Measurements from ENCODE around the gene PLAC9.
"Not testable (repeated sequence)": the region's sequence is repeated elsewhere in the genome, so short reads cannot be mapped to it uniquely, and the experiment has no call there.

Gene PLAC9

DNA sequence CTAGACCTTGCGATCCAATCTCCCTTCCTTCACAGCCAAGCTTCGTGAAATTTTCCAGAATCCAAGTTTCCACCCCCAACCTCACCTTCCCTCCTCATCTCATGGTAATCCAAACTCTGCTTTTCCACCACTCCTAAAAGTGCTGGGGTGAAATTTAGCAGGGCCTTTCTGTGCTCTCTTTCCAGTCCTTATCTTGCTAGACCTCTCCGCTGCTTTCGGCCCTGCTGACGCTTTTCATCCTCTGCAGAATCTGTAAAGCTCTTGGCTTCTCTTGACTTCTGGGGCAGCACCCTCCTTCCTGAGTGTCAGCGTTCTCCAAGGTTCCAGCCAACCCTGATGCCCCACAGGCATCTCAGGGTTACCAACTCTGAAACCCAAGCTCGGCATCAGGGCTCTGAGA, 7.7 kb downstream of the PLAC9 start:
- DNase-seq, result no peak

DNA sequence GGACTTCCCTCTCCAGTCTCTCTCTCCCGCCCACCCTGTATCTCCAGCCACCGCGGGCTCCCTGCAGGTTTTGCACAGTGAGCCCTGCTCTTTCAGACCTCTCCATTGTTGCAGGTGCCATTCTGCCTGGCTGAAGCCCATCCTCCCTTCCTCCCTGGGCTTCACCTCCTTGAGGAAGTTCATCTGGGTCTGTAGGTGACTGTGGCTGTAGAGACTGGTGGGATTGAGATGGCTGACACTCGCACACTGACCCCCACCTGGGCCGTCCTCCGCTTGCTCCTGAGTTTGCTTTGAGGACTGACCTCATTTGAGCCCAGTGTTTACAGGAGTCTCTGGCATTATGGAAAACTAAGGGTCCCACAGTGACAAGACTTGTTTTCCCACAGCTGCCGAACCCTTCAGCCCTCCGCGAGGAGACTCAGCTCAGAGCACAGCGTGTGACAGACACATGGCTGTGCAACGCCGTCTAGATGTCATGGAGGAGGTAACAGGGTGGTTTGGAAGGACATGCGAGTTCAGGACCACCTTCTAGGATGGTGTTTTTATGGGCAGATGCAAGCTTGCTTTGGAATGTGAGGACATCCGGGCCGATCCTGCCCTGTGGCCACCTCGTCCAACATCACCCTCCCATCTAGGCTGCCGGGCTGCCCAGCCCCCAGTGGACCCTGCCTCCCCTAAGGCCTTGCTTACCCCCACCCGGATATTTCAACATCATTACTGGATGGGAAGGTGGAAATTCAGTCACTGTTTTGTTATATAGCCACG, 9.3 kb downstream of the PLAC9 start:
- no peak for DNase-seq

DNA sequence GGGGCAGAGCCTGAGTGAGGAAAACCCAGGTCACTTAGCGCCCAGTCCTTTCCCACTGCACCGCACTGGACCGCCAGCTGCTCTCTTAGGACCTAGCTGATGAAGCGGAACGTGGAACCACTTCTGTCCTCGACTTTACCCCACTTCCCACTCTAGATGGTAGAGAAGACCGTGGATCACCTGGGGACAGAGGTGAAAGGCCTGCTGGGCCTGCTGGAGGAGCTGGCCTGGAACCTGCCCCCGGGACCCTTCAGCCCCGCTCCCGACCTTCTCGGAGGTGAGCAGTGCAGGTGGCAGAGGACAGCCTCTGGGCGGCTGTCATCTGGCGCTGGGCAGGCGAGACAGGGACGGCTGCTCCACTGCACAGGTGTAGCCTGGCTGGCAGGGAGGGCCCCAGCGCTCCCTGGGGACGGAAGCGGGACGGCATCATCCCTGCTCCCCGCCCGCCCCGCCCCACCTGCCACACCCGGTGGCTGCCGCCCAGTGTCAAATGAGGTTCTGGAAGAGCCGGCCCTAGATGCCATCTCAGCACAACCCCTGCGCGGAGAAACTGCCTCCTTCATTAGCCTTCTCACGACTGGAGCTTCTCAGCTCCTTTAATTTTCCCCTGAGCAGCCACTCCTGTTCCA, 11.7 kb downstream of the PLAC9 start:
- DNase-seq, result no peak

DNA sequence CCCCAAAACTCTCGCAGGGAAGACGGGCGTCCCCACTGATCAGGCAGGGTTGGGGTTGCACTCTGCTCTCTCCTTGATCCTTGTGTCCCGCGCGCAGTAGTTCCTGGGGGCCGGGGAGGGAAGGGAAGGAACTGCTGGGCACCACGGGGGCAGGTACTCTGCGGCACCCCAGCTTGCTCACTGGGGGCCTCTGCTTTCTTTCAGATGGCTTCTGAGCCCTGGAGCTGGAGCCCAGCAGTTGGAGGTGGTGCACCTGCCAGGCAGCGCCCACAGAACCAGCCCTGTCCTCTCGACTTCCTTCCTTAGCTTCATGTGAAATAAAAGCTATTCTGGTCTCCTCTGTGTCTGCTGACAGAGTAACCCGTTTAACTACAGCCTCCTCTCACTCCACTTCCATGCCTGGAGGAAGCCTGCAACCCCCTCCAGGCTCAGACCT, 12.2 kb downstream of the PLAC9 start:
- no peak for DNase-seq

DNA sequence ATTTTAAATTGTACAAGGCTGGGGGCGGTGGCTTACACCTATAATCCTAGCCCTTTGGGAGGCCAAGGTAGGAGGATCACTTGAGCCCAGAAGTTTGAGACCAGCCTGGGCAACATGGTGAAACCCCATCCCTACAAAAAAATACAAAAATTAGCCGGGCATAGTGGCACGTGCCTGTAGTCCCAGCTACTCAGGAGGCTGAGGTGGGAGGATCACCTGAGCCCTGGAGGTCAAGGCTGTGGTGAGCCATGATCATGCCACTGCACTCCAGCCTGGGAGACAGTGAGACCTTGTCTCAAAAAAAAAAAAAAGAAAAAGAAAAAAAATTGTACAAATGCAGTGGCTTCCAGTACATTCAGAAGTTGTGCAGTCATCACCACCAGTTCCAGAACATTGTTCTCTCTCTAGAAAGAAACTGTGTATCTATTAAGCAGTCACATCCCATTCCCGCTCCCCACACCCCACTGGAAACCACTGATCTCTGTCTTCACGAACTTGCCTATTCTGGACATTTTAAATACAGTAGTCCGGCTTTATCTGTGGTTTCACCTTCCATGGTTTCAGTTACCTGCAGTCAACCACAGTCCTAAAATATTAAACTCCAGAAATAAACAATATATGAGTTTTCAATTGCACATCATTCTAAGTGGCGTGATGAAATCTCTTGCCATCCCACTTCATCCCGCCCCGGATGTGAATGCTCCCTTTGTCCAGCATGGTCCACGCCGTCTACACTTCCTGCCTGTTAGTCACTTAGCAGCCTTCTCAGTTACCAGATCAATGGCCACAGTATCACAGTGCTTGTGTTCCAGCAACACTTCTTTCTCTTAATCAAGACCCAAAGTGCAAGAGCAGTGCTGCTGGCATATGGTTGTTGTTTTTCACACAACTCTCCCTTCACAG, 13.1 kb downstream of the PLAC9 start:
- DNase-seq, result not testable (repeated sequence)

DNA sequence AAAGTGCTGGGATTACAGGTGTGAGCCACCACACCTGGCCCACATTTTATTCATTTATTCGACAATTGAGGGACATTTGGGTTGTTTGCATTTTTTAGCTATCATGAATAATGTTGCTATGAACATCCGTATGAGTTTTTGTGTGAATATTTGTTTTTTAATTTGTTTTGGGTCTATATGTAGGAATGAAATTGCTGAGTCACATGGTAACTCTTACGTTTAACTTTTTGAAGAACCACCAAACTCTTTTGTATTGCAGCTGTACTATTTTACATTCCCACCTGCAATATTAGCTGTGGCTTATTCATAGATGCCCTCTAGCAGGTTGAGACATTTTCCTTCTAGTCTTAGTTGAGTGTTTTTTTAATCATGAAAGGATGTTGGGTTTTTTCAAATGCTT, 14.4 kb downstream of the PLAC9 start:
- no peak for DNase-seq

DNA sequence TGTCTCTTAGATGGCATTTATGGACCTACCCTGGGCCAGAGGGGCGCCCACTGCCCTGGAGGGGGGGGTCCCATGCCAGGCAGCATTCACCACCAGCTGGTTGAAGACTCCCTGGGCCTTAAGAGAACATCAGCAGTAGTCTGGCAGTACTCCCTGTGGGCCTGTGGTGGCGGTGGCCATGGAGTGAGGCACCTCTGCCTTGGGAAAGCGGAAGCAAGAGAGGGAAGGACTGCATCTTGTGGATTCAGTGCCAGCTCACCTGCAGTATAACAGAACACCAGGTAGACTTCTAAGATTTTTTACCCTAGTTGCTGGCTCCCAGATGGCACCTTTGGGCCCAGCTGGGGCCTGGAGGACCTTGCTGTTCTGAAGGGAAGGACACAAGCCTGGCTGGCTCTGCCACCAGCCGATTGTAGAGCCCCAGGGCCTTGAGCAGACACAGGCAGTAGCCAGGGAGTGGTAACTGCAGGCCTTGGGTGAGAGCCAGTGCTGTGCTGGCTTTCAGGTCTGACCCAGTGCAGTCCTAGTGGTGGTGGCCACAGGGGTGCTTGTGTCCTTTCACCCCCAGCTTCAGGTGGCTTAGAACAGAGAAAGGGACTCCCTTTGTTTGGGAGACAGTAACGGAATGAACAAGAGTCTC, 15.8 kb downstream of the PLAC9 start:
- DNase-seq, result peak; percentile 20

DNA sequence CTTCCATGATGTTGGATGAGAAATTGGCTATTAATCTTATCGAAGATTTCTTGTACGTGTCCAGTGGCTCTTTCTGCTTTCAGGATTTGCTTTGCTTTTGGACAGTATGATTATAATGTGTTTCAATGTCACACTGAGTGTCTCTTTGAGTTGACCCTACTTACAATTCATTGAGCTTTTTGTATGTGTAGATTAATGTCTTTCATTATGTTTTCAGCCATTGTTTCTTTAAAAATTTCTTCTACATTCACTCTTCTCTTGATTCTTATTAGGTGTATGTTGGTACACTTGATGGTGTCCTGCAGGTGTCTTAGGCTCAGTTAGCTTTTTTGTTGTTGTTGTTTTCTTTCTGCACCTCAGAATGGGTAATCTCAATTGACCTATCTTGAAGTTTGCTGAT, 16.6 kb downstream of the PLAC9 start:
- no peak for DNase-seq

DNA sequence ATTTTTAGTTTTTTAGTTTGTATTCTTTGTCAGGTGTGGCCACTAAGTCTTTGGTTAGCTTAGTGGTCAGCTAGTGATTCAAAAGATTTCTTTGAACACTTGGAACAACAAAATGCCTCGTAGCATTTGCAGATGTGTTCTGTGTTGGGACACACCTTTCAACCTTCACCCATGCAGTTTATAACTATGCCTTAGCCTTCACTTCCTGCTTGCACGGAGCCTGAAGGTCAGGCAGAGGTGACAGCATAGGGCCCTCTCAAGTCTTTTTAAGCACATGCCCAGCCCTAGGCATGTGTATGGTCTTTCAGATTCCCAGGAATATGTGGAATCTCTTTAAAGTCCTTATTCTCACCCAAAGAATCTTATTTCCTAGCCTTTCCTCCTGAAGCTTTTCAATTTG, 17.6 kb downstream of the PLAC9 start:
- DNase-seq, result no peak

DNA sequence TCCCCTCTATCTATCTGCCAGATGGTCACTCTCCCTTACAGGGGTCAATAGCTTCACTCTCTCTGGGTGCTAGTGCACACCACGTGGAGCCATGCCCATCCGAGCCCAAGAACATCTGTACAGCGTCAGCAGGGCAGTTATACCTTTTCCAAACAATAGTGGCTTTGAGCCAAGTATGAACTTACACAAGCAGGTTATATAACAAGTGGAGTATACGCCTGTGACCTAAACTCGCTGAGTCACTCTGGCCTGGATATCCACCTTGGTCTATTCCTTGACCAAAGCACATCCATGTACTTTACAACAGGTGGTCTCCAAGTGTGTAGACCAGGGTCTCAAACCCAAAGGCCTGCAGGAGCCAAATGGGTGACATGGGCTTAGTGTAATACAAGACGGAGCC, 20.3 kb downstream of the PLAC9 start:
- DNase-seq, result no peak

DNA sequence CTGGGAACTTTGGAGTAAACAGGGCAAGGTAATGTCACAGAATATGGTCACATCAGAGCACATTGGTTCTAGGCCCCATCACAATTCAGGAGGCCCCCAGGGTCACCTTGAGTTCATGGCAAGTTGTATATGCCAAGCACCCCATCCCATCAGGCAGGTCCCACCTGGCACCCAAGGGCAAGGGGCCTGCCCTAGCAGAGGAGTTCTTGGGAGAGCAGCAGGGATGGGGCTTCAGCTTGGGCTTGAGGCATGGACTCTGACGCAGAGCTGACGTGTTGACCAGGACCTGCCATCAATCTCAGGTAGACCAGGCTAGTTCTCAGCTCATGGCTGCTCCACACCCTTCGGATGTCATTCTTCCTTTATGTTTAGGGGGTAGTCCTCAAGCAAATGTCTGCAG, 20.9 kb downstream of the PLAC9 start:
- no peak for DNase-seq

DNA sequence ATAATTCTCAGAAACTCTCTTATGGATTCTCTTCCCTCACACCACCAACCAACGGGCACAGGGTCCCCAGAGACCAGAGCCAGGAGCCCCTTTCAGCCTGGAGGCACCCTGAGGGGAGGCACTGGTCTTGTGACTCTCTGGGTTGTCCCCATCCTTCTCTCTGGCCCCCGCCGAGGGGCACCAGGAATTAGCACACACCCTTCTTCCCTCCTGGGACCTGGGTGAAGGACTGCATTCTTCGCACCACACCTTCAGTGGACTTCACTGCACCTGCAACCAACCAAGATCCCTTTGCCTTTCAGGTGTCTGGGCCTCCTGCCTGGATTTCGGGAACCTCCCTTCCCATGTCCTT, 22.1 kb downstream of the PLAC9 start:
- no peak for DNase-seq

DNA sequence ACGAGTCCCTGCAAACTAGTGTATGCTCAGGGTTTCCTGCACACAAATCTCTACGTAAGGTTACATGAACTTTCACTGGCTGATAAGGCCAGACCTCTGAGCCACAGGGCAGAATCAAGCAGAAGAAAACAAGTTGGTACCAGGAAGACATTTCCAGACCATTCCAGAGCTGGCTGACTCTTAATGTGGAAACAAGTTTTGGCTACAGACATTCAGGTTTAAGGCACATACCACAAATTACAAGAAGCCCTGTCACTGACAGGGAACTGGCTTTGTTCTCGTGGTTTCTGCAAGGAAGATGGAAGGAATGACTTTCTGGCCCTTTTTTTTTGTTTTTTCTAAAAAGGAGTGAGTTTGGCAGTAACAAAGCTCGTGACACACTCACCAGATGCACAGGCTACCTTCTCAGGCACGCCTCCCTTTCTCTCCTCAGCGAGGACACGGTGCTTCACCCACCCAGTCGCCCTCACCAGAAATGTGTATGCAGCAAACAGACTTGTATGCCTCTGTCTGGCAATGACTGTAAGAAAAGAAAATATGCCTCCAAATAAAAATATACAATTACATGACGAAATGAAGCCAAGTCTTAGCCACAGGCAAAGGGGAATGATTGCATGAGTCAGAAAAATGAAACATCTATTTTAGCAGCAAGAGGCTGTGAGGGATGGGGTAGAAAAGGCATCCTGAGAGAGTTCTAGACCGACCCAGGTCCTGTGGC, 22.6 kb downstream of the PLAC9 start:
- DNase-seq, result peak; percentile 79

DNA sequence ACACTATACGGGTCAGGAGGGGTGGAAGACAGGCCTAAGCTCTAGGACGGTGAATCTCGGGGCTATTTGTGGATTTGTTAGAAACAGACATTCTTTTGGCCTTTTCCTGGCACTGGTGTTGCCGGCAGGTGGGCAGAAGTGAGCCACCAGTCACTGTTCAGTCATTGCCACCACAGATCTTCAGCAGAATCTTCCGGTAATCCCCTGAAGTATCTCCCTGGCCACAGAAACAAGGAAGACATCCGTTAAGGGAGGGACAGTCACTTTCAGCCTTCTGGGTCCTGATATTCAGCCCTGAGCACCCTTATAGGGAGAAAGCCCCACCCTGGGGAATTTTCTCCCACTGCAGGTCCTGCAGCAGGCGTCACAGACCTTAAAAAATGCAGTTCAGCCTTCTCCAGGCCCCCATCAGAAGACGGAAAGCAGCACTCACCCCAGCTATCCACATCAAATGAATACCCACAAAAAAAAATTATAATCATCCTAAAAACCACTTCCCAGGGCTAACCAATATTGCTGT, 23.2 kb downstream of the PLAC9 start:
- DNase-seq, result no peak

DNA sequence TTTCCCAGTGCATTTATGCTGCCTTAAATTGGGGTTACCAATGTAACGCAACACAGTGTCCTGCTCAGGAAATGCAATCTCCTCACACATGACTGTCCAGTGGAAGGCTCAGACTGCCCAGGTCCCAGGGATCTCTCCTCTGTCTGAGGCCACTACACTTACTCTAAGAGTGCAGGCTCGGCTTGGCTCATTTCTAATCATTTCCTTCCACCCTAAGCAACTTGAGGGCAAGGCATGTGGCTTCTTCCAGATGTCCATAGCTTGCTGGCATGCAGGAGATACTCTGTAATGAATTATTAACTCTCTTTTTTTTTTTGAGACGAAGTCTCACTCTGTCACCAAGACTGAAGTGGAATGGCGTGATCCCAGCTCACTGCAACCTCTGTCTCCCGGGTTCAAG, 23.7 kb downstream of the PLAC9 start:
- no peak for DNase-seq

DNA sequence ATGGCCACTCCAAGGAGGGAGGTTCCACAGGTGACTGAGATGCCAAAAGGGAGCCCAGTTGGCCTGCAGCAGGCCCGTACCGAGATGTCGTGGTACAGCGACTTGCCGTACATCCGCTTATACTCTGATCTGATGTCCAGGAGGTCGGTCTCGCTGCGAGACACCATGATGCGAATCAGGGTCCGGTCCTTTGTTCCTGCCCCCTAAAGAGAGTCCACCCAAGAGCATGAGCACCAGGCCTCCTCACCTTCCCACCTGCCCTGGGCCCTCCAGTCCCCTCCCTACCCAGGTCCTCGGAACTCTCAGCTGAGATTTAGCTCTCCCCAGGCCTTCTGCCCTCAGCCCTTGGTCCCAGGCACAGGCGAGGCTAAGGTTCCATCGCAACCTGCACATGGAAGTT, 25.0 kb downstream of the PLAC9 start:
- DNase-seq, result no peak

DNA sequence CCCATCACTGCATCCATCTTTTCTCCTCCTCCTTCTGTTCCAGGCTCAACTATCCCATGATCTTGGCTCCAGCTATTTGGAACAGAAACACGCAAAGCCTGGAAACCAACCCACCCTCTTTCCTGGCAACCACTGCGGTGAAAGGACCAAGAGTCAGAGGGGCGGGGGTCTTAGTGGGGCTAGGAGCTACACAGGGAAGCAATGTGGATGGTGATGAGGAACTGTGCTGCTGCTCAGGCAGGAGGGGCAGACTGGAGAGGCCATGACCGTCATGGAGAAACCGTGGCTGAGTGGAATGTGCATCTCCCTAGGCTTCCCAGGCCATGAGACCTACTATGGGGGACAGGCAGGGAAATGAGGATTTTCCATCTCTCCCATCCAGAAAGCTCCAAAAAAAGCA, 25.6 kb downstream of the PLAC9 start:
- no peak for DNase-seq

DNA sequence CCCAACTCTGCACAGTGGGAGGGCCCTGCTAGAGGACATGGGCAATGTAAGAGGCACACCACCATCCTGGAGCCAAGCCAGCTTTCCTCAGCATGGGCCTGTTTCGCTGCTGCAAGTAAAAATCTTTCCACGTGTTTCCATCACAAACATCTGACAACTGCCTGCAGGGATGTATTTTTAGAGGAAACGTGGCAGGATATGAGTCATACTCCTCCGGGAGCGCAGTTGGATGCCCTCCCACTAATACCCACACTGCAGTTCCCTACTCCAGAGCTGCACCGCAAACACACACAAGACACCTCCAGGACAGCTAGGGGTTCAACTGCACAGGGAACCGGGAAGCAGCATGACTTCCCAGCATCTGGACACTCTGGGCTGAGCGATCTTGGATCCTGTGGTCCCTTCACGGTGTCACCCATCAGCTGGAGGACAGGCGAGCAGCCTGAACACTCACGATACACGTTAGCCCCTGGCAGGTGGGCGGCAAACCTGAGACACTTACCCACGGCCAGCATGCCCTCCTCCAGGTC, 26.1 kb downstream of the PLAC9 start:
- DNase-seq, result peak; percentile 92

DNA sequence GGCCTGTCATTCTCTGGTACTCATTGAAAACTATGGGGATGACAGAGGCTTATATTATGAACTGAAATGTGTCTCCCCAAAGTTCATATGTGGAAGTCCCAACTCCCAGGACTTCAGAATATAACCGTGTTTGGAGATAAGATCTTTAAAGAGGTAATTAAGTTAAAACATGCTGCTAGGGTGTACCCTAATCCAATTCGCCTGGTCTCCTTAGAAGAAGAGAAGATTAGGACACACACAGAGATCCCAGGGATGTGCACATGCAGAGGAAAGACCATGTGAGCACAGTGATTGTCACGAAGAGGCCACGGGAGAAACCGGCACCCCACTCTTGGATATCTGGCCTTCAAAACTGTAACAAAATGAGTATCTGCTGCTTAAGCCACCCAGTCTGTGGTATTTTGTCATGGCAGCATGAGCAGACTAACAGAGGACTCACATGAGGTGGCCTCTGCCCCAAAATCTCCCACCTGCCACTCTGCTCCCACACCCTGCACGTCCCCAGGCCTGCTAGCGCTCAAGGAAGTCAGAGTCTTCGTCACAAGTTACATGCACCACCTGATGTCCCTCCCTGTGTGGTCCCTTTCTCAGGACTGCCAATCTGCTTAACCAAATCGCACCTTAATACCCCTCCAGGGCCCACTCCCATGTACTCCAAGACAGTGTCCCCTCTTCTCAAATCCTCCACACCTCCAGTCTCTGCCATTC, 26.8 kb downstream of the PLAC9 start:
- DNase-seq, result no peak

DNA sequence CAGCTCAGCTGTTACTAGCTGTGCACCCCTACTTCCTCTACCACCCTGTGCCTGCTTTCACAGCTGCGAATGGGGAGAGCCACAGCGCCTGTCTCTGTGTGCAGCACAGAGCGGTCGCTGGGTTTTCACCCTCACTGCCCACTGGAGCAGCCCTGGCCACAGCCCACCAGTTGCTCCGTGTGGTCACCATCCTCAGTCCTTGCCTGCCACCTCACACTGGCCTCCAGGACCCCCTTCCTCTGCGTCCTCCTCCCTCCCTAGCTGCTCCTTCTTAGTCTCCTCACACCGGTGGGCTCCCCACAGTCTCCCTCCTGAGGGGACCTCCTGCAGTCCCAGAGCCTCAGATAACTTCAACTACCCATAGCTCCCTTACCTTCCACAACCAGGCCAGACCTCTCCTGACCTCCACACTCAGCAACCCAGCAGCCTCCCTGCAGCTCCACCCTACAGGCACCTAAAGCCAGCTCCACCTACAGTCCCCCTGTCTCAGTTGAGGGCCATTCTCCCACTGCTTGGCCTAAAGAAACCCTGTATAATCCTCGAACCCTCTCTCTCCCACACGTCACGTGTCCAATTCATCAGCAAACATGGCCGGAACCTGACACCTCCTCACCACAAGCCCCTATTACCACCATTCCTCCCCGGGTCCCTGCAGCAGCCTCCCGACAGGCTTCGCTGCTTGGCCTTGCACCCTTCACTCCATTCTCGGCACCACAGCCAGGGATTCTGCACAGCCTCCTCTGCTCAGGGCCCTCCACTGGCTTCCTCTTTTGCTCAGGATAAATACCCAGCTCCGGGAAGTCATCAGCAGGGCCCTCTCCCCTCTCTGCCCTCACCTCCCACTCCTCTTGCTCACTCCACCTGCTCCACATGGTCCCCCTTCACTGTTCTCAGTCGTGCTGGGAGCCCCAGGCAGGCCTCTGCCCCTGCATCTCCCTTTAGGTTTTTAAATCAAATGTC, 28.1 kb downstream of the PLAC9 start:
- no peak for DNase-seq

Data from left hindlimb (tissue), 1 donor.